ENCODE data around the gene AATF.
A peak's percentile ranks its signal among the peaks of the same experiment; 100 is the strongest.

AATF gene

GRCh38 chr17:37094391-37094790 is 145.6 kb downstream of the AATF start:
- no peak overlapping the region for H3K23ac ChIP-seq (ENCODE audit: low read length in 2 of 2)
- H3K9me3 ChIP-seq (ENCODE audit: control insufficient read depth, low read length) = no peaks in the 10 kb centered on the region
- H3K27ac ChIP-seq (ENCODE audit: low read length, poor library complexity, severe bottlenecking) = no peak overlapping the region
- H3K9ac ChIP-seq (ENCODE audit: low read length) = no peak overlapping the region
- H3K36me3 ChIP-seq (ENCODE audit: control insufficient read depth in 1 of 2, insufficient read depth in 2 of 2, low read depth in 1 of 2, low read length in 2 of 2) = peaks cover 42 to 96% of the 10 kb centered on the region in 2 experiments
- H2BK5ac ChIP-seq (ENCODE audit: low read depth, low read length, poor library complexity, severe bottlenecking) = no peak overlapping the region
- peaks cover 2% of the 10 kb centered on the region for H3K4me1 ChIP-seq (ENCODE audit: control insufficient read depth, insufficient read depth, low read depth, low read length)
- WGBS = 92% methylated on average over 4 of the region's 4 CpGs
- H2BK120ac ChIP-seq (ENCODE audit: low read depth, low read length) = no peak overlapping the region
- no peak for DNase-seq
- no peak overlapping the region for H2AFZ ChIP-seq (ENCODE audit: low read depth, low read length)
- H2BK15ac ChIP-seq (ENCODE audit: low read depth, poor library complexity, severe bottlenecking) = no peak overlapping the region
- H3K4ac ChIP-seq (ENCODE audit: low read depth in 1 of 2, low read length in 2 of 2) = no peak overlapping the region
- H3K4me3 ChIP-seq (ENCODE audit: insufficient read depth in 1 of 2, low read depth in 1 of 2, low read length in 2 of 2) = no peak overlapping the region
- H3K4me2 ChIP-seq (ENCODE audit: low read length, poor library complexity, severe bottlenecking) = no peak overlapping the region
- H3K18ac ChIP-seq (ENCODE audit: low read depth in 1 of 2, low read length in 2 of 2) = no peak overlapping the region
- no peak overlapping the region for H4K91ac ChIP-seq (ENCODE audit: low read length)
- no peak overlapping the region for H3K14ac ChIP-seq (ENCODE audit: low read length in 2 of 2)
- H3K79me1 ChIP-seq (replicated peaks; ENCODE audit: low read length, poor library complexity, severe bottlenecking) = peaks cover 6% of the 10 kb centered on the region
- no peak overlapping the region for H2AK5ac ChIP-seq (ENCODE audit: low read length, severe bottlenecking)
- no peaks in the 10 kb centered on the region for H3K27me3 ChIP-seq (ENCODE audit: control insufficient read depth in 1 of 2, insufficient read depth in 1 of 2, low read length in 2 of 2)
- no peak overlapping the region for H2BK12ac ChIP-seq (ENCODE audit: low read length in 2 of 2)
- no peak overlapping the region for H4K8ac ChIP-seq (ENCODE audit: low read length)

GRCh38 chr17:37096071-37096470 is 147.3 kb downstream of the AATF start:
- Histone ChIP-seq H3K36me3 (ENCODE audit: control insufficient read depth in 1 of 2, insufficient read depth in 2 of 2, low read depth in 1 of 2, low read length in 2 of 2) (peaks cover 42 to 90% of the 10 kb centered on the region in 2 experiments), H2BK120ac (ENCODE audit: low read depth, low read length) (no peak overlapping the region), H2AK5ac (ENCODE audit: low read length, severe bottlenecking) (no peak overlapping the region), H2AFZ (ENCODE audit: low read depth, low read length) (no peak overlapping the region), H2BK15ac (ENCODE audit: low read depth, poor library complexity, severe bottlenecking) (no peak overlapping the region), H3K79me1 (replicated peaks; ENCODE audit: low read length, poor library complexity, severe bottlenecking) (peaks cover 6% of the 10 kb centered on the region), H3K27me3 (ENCODE audit: control insufficient read depth in 1 of 2, insufficient read depth in 1 of 2, low read length in 2 of 2) (no peaks in the 10 kb centered on the region), H3K9me3 (ENCODE audit: control insufficient read depth, low read length) (no peaks in the 10 kb centered on the region), H3K9ac (ENCODE audit: low read length) (no peak overlapping the region), H3K18ac (ENCODE audit: low read depth in 1 of 2, low read length in 2 of 2) (no peak overlapping the region), H2BK12ac (ENCODE audit: low read length in 2 of 2) (no peak overlapping the region), H3K4me1 (ENCODE audit: control insufficient read depth, insufficient read depth, low read depth, low read length) (peaks cover 2% of the 10 kb centered on the region), H3K14ac (ENCODE audit: low read length in 2 of 2) (no peak overlapping the region), H2BK5ac (ENCODE audit: low read depth, low read length, poor library complexity, severe bottlenecking) (no peak overlapping the region), H3K27ac (ENCODE audit: low read length, poor library complexity, severe bottlenecking) (no peak overlapping the region), H3K4me3 (ENCODE audit: insufficient read depth in 1 of 2, low read depth in 1 of 2, low read length in 2 of 2) (no peak overlapping the region), H3K23ac (ENCODE audit: low read length in 2 of 2) (no peak overlapping the region), H4K91ac (ENCODE audit: low read length) (no peak overlapping the region), H4K8ac (ENCODE audit: low read length) (no peak overlapping the region), H3K4me2 (ENCODE audit: low read length, poor library complexity, severe bottlenecking) (no peak overlapping the region), H3K4ac (ENCODE audit: low read depth in 1 of 2, low read length in 2 of 2) (no peak overlapping the region)
- no peak for DNase-seq
- WGBS = 95% methylated on average over 2 of the region's 2 CpGs

GRCh38 chr17:37097154-37097553 is 148.4 kb downstream of the AATF start:
- Histone ChIP-seq H3K27ac (ENCODE audit: low read length, poor library complexity, severe bottlenecking) (no peak overlapping the region), H3K4me2 (ENCODE audit: low read length, poor library complexity, severe bottlenecking) (no peak overlapping the region), H3K79me1 (replicated peaks; ENCODE audit: low read length, poor library complexity, severe bottlenecking) (peaks cover 6% of the 10 kb centered on the region), H4K8ac (ENCODE audit: low read length) (no peak overlapping the region), H3K23ac (ENCODE audit: low read length in 2 of 2) (no peak overlapping the region), H4K91ac (ENCODE audit: low read length) (no peak overlapping the region), H3K4me3 (ENCODE audit: insufficient read depth in 1 of 2, low read depth in 1 of 2, low read length in 2 of 2) (no peak overlapping the region), H3K9me3 (ENCODE audit: control insufficient read depth, low read length) (no peaks in the 10 kb centered on the region), H2AFZ (ENCODE audit: low read depth, low read length) (no peak overlapping the region), H3K4me1 (ENCODE audit: control insufficient read depth, insufficient read depth, low read depth, low read length) (peaks cover 2% of the 10 kb centered on the region), H2AK5ac (ENCODE audit: low read length, severe bottlenecking) (no peak overlapping the region), H3K27me3 (ENCODE audit: control insufficient read depth in 1 of 2, insufficient read depth in 1 of 2, low read length in 2 of 2) (no peaks in the 10 kb centered on the region), H3K4ac (ENCODE audit: low read depth in 1 of 2, low read length in 2 of 2) (no peak overlapping the region), H2BK15ac (ENCODE audit: low read depth, poor library complexity, severe bottlenecking) (no peak overlapping the region), H3K9ac (ENCODE audit: low read length) (no peak overlapping the region), H2BK120ac (ENCODE audit: low read depth, low read length) (no peak overlapping the region), H2BK5ac (ENCODE audit: low read depth, low read length, poor library complexity, severe bottlenecking) (no peak overlapping the region), H3K14ac (ENCODE audit: low read length in 2 of 2) (no peak overlapping the region), H2BK12ac (ENCODE audit: low read length in 2 of 2) (no peak overlapping the region), H3K18ac (ENCODE audit: low read depth in 1 of 2, low read length in 2 of 2) (no peak overlapping the region), H3K36me3 (ENCODE audit: control insufficient read depth in 1 of 2, insufficient read depth in 2 of 2, low read depth in 1 of 2, low read length in 2 of 2) (peaks cover 42 to 91% of the 10 kb centered on the region in 2 experiments)
- no peak for DNase-seq
- WGBS = 85% methylated on average over 2 of the region's 2 CpGs

GRCh38 chr17:37098152-37098551 is 149.4 kb downstream of the AATF start:
- Histone ChIP-seq H3K4me3 (ENCODE audit: insufficient read depth in 1 of 2, low read depth in 1 of 2, low read length in 2 of 2) (no peak overlapping the region), H4K8ac (ENCODE audit: low read length) (no peak overlapping the region), H3K4me2 (ENCODE audit: low read length, poor library complexity, severe bottlenecking) (no peak overlapping the region), H3K36me3 (ENCODE audit: control insufficient read depth in 1 of 2, insufficient read depth in 2 of 2, low read depth in 1 of 2, low read length in 2 of 2) (peaks cover 43 to 89% of the 10 kb centered on the region in 2 experiments), H3K4me1 (ENCODE audit: control insufficient read depth, insufficient read depth, low read depth, low read length) (peaks cover 2% of the 10 kb centered on the region), H2BK12ac (ENCODE audit: low read length in 2 of 2) (no peak overlapping the region), H3K14ac (ENCODE audit: low read length in 2 of 2) (peak overlapping the region in 1 of 2 experiments; percentile 31), H3K27me3 (ENCODE audit: control insufficient read depth in 1 of 2, insufficient read depth in 1 of 2, low read length in 2 of 2) (no peaks in the 10 kb centered on the region), H3K4ac (ENCODE audit: low read depth in 1 of 2, low read length in 2 of 2) (no peak overlapping the region), H3K18ac (ENCODE audit: low read depth in 1 of 2, low read length in 2 of 2) (no peak overlapping the region), H3K79me1 (replicated peaks; ENCODE audit: low read length, poor library complexity, severe bottlenecking) (peaks cover 3% of the 10 kb centered on the region), H2AK5ac (ENCODE audit: low read length, severe bottlenecking) (no peak overlapping the region), H3K9me3 (ENCODE audit: control insufficient read depth, low read length) (no peaks in the 10 kb centered on the region), H3K23ac (ENCODE audit: low read length in 2 of 2) (no peak overlapping the region), H4K91ac (ENCODE audit: low read length) (no peak overlapping the region), H3K27ac (ENCODE audit: low read length, poor library complexity, severe bottlenecking) (no peak overlapping the region), H2BK5ac (ENCODE audit: low read depth, low read length, poor library complexity, severe bottlenecking) (no peak overlapping the region), H2BK120ac (ENCODE audit: low read depth, low read length) (no peak overlapping the region), H2BK15ac (ENCODE audit: low read depth, poor library complexity, severe bottlenecking) (no peak overlapping the region), H2AFZ (ENCODE audit: low read depth, low read length) (no peak overlapping the region), H3K9ac (ENCODE audit: low read length) (no peak overlapping the region)
- DNase-seq = no peak
- WGBS = 95% methylated on average over 5 of the region's 5 CpGs

All from mesenchymal stem cell (in vitro differentiated cells and primary cell).